HG03520 (cell line): ENCODE results near the gene PRKCA.

Experiments
- ATAC-seq: cut with Tn5 transposase; IDR thresholded peaks from one replicate; pipeline ENCODE4 v1.9.1; 2021; ENCODE audit warnings: mild to moderate bottlenecking, moderate library complexity; ENCODE audit not compliant: unreplicated experiment

PRKCA gene

GRCh38 chr17:66406701-66407644 lies 104.6 kb downstream of the PRKCA start:
- ATAC-seq: no peak

DNA sequence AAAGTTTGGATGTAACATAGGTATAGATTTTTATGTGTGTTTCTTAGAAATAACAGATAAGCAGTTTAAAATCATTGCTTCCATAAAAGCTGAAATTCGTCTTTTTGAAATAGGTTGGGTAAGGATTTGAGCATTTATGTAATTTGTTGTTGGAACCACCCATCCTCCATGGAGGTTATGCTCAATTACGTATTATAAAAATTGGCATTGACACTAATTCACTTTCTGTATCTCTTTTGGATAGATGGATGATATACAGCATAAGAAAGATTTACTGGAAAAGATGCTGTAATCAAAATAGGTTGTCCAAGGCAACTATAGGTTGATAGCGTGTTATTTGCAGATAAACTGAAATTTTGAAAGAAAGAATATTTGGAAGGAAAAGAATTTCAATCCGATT lies 105.5 kb downstream of the PRKCA start:
- no peak for ATAC-seq

- no peak for ATAC-seq
Measured at GRCh38 chr17:66411520-66411919, 109.1 kb downstream of the PRKCA start.

GRCh38 chr17:66412857-66413558 lies 110.6 kb downstream of the PRKCA start:
- no peak for ATAC-seq

- ATAC-seq: no peak
Measured at GRCh38 chr17:66413559-66414520, 111.4 kb downstream of the PRKCA start.

DNA sequence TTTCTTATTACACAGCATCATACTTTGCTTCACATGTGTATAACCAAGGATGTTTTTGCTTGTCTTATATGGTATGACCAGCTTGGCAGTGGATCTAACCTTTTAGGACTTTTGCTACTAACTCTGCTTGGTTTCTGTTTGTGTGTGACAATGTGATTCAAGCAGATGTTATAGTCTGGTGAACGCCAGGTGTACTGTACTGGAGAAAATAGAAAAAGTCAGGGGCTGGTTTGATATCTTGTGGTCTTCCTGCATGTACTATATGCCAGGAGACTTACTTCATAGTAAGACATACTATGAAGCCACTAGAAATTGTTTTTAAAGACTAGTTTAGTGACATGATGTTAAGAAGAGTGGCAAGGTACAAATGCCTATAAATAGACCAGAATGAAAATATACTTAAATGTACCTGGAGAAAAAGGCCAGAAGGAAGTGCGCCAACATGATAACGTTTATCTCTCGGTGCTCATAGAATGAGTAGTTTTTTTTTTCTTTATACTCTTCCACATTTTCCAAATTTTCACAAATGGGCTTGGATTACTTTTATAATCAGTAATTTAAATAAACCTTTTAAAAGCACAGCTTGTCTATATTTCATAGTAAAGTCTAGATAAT lies 112.3 kb downstream of the PRKCA start:
- ATAC-seq: no peak

DNA sequence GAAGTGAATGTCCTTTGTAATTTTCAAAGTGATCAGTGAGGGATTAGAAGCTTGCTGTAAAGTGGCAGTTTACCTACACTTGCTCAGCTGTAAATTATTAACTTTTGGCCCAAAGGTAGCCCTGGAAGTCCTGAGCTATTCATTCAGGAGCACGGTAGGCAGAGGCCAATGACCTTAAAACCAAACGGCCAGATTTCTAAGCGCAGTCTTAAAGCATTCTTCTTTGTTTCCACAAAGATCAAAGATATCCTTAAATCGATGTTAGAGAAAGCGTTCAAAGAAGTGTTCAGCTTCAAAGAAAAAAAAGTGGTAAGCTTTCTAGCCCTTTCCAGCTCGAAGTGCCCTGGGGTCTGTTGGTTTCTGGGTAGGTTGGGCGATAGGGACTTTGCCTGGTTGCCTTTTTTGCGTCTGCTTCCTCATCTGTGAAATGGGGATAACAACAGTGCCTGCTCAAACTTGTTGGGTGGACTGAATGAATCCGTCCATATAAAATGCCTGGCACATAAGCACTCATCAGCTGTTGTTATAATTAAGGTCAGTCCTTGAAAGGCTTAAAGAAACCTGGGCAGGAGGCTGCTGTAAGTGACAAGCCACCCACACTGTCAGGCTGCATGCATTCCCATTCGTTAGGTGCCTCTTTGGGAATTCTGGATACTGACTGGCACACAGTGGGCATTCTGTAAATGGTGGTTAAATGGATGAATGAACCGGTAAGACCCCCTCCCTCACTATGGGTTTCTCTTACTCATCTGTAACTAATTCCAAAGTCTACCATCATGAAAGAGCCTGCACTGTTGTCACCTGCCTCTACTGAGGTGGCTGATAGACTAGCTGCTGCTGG lies 113.2 kb downstream of the PRKCA start:
- ATAC-seq: no peak

- ATAC-seq: no peak
Measured at GRCh38 chr17:66416207-66416940, 114.0 kb downstream of the PRKCA start.

DNA sequence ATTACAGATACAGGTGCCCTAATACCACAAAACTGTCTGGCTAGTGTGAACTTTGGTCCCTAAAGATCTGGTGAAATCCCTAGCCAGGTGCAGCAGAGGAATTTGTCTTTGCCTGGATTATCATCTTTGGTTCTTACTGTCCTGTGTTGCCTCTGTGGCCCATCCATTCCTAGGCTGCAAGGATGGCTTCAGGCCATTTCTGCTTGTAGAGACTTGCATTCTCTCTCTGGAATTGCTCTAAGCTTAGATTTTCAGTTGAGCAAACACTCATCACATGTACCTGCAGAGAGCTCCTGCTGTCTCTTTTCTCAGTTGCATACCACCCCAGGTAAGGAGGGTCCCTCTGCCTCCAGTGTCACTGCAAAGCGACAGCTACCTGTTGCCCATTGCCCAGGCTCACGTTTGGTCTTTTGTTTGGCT lies 114.9 kb downstream of the PRKCA start:
- ATAC-seq: no peak

DNA sequence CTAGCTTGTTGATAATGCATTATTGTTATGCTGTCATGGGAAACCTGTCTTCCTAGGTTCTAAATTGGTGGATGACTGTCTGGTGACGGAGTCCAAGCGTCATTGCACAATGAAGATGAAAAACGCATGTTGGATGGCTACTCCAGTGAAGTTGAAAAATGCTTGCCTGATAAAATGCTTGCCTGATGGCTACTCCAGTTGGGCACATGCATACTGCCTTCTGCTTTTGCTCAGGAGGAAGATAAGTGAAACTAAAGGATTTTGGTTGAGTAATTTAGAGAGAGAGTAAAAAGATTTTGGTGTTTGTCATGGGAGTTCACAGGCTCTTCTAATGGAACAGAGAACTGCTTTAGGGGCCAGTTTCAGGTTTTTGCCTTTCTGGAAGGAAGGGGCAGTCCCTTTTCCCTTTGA lies 118.6 kb downstream of the PRKCA start:
- ATAC-seq: no peak

- ATAC-seq: no peak
Measured at GRCh38 chr17:66422186-66422585, 119.8 kb downstream of the PRKCA start.

DNA sequence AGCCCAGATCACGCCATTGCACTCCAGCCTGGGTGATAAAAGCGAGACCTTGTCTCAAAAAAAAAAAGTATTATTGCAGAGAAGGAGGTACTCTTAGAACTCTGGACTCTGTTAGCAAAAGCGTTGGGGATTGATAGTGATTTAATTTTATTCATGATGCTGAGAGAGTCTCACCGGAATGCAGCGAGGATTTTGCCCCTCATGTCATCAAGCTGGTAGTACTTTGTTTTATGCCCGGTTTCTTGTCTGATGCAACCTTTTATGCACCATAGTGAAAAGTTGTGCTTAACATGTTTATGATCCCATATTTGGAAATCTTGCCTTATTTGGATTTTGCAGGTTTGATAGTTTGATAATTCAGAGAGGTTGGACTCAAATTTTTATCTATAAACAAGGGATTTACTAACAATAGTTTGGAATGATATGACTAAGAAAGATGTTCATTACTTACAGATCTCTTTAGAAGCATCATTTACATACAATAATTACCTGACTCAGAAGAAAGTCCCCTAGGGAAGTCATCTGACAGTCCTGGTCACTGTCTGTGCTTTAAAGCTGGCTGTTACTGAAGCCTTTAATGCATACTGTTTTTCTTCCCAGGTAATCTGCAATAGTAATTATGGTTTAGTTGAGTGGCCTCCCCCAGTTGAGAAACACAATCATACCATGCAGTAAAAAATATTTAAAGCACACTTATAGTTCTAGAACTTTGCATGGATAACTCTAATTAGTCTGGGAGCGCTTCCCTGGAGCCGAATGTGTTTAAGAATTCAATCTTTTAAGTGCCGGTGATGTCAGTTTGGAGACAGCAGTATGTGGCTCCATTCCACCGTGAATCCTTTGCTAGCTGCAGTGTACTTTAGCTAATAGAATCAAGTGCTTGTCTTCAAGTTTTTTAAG lies 120.9 kb downstream of the PRKCA start:
- no peak for ATAC-seq

DNA sequence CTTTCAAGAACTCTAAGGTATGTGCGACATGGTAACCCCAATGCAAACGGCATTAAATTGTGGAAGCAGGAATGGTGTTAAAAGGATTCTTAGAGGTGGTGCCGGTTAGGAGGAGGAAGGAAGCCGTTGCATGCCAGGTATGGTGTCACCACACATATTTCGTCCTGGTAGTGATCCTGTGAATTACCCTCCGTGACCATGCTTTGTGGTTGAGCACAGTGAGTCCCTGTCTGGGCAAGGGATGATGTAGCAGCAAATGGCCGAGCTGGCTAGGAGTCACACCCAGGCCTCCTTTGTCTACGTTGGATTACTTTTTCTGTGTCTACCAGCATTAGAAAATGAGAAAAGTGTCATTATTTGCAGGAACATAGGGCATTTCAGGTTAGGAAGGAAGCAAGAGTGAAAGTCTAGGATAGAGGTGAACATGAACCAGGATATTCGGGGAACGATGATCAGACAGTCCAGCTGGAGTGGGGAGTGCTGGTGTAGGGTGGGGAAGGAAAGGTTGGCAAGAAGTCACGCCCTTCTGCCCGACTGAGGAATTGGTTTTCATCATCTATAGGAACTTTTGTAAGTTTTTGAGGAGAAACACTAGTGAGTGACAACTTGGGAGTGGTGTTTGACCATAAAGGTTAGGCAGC lies 123.5 kb downstream of the PRKCA start:
- ATAC-seq: no peak

DNA sequence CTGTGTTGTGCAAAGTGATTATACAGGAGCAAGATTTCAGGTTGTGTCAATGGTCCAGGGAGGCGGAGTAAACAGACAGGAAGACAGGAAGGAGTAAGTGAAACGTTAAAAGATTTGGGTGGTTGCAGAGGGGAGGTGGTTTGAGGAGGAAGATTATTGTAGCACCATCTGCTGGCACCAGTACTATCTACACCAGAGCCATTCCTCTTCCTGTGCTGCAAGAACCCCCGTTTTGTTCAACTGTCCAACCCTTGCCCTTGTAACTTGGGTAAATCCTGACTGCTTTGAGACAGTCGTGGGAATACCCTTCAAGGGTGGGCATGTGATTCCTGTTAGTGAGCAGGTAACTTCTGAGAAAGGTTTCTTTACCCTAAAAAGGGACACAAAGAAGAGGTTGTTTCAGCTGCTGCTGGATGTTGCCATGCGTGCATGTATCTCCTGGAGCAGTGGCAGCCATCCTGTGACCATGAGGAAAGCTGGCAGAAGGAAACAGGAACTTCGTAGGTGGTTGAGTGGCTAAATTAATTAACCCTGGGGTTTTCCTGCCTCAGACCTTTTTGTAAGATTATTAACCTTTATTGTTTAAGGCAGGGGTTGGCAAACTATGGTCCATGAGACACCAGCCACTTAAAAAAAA lies 124.1 kb downstream of the PRKCA start:
- no peak for ATAC-seq

- ATAC-seq: no peak
Measured at GRCh38 chr17:66427134-66427533, 124.7 kb downstream of the PRKCA start.

- ATAC-seq: no peak
Measured at GRCh38 chr17:66429680-66430079, 127.3 kb downstream of the PRKCA start.
